GM18873 (cell line): ENCODE data around the gene CLCA2.
A peak's percentile ranks its signal among the peaks of the same experiment; 100 is the strongest.

Experiments used
- ATAC-seq: cut with Tn5 transposase; IDR thresholded peaks from one replicate; pipeline ENCODE4 v1.9.1; 2021; ENCODE audit warnings: mild to moderate bottlenecking, moderate library complexity, moderate number of reproducible peaks; ENCODE audit not compliant: unreplicated experiment, low FRiP score

CLCA2 gene

DNA sequence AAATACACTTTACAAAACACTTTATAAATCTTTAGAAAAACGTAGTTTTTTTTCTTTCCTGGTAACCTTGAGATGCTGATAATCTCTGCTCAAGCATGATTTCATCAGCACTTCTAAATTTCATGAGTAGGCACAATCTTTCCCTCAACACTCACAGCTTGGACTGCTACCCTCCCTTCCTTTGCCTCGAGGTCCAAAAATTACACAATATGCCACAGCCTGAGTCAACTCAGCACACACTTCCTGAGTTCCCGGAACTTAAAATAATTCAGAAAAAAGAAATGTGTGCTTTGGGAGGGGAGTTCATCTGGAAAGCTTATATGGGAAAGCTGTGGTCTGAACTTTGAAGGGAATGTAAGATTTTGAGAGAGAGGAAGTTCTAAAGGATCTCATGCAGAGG lies 5.9 kb downstream of the CLCA2 start:
- ATAC-seq, result no peak

DNA sequence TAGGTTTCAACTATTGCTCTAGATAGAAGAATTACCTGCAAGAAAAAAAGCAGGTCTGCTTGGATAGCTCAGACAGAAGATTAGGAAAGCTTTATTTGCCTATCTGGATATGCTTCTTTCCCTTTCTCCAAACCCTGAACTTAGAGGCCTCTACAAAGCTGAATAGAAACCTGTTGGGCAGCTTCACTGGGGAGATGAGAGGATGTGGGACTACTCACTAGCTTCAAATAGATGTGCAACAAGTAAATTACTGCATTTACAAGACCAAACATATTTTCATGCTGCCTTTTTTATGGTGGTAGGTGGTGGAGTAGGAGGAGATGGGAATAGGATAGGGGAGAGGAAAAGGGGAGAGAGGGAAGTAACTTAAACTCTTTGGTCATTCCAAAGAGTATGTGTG lies 6.4 kb downstream of the CLCA2 start:
- no peak for ATAC-seq

DNA sequence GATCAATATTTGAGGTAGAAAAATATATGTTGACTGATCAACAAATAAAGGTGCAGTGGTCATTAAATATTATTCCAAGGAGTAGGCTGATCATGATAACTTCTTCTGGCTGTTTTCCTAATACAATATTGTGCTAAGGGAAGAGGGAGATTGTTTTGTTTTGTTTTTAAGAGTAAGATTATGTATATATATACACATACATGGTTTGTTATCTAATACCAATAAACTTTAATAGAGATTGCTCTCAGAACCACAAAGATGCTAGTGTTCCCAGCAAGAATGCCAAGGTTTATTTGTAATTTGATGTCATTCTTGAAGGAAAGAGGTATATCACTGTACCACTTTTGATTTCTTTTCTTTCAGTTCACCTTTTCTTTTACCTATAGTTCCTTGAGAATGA lies 10.1 kb downstream of the CLCA2 start:
- no peak for ATAC-seq

- no peak for ATAC-seq
Observed at GRCh38 chr1:86435327-86435726, 11.4 kb downstream of the CLCA2 start.

DNA sequence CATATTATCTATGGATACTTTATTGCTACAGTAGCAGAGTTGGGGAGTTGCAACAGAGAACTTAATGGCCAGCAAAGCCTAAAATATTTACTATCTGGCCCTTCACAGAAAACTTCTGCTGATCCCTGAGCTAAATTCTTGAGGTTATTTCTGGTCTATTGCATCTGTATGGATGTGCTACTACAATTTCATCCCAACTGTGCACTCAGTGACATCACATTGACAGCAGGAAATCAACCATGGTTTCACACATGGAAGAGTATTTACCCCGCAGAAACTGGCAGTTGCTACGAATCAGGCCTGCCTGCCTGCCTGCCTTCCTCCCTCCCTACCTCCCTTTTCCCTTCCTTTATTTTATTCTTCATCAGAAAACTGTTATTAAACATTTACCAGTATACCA lies 12.1 kb downstream of the CLCA2 start:
- ATAC-seq, result no peak

DNA sequence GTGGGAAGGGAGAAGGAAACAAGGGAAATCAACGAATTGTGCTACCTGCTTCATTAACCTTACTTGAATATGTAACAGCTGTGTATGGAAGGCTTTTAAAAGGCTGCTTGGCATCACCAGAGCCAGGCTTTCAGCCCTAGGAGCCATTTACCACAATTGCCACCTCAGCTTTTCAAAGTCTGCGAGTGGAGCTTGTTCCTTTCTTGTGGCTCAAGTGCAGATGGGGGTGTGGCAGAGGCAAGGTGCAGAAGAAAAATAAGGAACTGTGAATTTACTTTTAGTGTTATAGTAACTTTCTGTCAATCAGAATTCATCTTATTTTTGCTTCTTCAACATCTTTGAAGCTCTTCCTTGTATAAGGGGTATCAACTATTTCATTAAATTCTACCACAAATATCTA lies 17.6 kb downstream of the CLCA2 start:
- ATAC-seq, result no peak

GRCh38 chr1:86441997-86442396 lies 18.0 kb downstream of the CLCA2 start:
- no peak for ATAC-seq

DNA sequence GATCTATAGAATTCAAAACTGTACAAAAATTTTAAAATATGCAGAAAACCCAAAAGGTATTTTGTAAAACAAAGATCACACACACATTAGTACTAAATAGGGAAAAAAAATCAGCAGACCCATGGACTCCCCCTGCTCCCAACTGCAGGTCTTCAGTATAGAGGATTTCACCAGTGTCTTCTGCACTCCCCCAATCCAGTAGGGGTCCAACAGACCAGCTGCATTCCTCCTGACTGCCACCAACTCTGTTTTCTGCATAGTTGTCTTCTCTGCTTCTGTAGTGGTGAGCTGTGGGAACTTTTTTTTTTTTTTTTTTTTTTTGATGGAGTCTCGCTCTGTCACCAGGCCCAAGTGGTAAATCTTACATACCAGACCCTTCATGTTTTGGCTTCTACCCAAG lies 21.9 kb downstream of the CLCA2 start:
- no peak for ATAC-seq

DNA sequence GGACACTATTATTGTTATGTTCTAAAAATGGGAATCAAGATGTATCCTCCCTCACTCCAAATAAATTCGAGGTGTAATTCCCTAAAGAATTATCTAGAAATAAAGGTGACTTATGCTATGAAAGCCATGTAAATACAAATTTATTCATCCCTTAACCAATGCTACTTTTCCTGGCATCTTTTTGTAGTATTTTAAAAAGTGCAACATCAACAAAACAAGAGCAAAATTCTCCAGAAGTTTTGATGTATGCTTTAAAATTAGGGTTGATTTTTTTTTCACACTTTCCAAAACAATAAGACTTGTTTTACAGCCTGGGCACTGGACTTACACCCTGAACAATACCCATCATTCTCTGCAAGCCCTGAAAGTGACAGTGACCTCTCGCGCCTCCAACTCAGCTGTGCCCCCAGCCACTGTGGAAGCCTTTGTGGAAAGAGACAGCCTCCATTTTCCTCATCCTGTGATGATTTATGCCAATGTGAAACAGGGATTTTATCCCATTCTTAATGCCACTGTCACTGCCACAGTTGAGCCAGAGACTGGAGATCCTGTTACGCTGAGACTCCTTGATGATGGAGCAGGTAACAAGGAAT lies 23.3 kb downstream of the CLCA2 start:
- no peak for ATAC-seq

- no peak for ATAC-seq
Observed at GRCh38 chr1:86448670-86449069, 24.7 kb downstream of the CLCA2 start.

DNA sequence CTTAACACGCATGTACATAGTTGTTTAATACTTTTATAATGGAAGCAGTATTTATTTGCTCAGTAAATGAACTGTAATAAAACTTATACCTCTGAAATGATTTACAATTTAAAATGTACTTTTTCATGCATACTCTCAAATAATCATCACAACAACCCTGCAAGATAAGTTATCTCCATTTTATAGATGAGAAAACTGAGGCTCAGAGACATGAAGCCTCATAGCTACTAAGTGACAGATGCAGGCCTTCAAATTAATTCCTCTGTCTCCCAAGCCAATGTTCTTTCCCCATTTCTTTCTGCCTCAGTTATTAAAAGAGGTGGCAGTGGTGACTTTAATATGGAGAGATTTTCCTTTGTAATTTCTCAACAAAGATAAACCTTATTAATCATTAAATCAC lies 25.1 kb downstream of the CLCA2 start:
- no peak for ATAC-seq

GRCh38 chr1:86450847-86451246 lies 26.9 kb downstream of the CLCA2 start:
- ATAC-seq, result no peak

- ATAC-seq, result no peak
Observed at GRCh38 chr1:86453664-86454063, 29.7 kb downstream of the CLCA2 start.

DNA sequence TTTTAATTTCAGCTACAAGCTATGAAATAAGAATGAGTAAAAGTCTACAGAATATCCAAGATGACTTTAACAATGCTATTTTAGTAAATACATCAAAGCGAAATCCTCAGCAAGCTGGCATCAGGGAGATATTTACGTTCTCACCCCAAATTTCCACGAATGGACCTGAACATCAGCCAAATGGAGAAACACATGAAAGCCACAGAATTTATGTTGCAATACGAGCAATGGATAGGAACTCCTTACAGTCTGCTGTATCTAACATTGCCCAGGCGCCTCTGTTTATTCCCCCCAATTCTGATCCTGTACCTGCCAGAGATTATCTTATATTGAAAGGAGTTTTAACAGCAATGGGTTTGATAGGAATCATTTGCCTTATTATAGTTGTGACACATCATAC lies 31.1 kb downstream of the CLCA2 start:
- ATAC-seq, result no peak

- no peak for ATAC-seq
Observed at GRCh38 chr1:86460998-86461397, 37.0 kb downstream of the CLCA2 start.

GRCh38 chr1:86461482-86461881 lies 37.5 kb downstream of the CLCA2 start:
- no peak for ATAC-seq

GRCh38 chr1:86464819-86465218 lies 40.8 kb downstream of the CLCA2 start:
- ATAC-seq, result no peak

- no peak for ATAC-seq
Observed at GRCh38 chr1:86466109-86466844, 42.3 kb downstream of the CLCA2 start.

- no peak for ATAC-seq
Observed at GRCh38 chr1:86466986-86467385, 43.0 kb downstream of the CLCA2 start.

GRCh38 chr1:86468501-86468977 lies 44.6 kb downstream of the CLCA2 start, which contains the start of gene CLCA1:
CLCA1 (plus strand) TSS chr1:86468927; CDS start chr1:86468972, 45 bp downstream.
- no peak for ATAC-seq

DNA sequence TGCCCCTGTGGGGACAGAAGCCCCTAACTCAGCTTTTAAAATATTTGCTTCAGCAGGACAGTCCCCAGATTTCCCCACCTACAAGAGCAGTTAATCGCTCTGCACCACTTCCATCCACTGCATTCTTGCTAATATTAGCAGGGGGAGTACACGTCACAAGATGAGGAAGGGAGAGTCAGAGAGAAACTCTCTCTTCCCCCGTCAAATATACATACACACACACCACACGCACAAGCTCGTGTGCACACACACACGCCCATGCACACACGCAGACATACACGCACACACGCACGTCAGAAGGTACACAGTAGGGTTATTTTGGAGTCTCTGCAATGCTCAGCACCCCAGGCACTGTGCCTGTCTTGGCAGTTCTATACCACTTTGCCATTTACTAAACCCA lies 46.9 kb downstream of the CLCA2 start:
- peak; percentile 58 for ATAC-seq

GRCh38 chr1:86471291-86471690 lies 47.3 kb downstream of the CLCA2 start:
- no peak for ATAC-seq
